Activated gamma-delta T cell treated with anti-CD3 and anti-CD28 coated beads, Interleukin-2, amount 50 U/mL, for 16 hours (primary cell): ENCODE data around the gene TBL2.
"Not testable (repeated sequence)": the region's sequence is repeated elsewhere in the genome, so short reads cannot be mapped to it uniquely, and the experiment has no call there.

Experiments
- DNase-seq: peaks from one replicate; pipeline ENCODE4 v3.0.0-alpha.2; 2020; ENCODE audit warnings: low read depth

Gene TBL2

DNA sequence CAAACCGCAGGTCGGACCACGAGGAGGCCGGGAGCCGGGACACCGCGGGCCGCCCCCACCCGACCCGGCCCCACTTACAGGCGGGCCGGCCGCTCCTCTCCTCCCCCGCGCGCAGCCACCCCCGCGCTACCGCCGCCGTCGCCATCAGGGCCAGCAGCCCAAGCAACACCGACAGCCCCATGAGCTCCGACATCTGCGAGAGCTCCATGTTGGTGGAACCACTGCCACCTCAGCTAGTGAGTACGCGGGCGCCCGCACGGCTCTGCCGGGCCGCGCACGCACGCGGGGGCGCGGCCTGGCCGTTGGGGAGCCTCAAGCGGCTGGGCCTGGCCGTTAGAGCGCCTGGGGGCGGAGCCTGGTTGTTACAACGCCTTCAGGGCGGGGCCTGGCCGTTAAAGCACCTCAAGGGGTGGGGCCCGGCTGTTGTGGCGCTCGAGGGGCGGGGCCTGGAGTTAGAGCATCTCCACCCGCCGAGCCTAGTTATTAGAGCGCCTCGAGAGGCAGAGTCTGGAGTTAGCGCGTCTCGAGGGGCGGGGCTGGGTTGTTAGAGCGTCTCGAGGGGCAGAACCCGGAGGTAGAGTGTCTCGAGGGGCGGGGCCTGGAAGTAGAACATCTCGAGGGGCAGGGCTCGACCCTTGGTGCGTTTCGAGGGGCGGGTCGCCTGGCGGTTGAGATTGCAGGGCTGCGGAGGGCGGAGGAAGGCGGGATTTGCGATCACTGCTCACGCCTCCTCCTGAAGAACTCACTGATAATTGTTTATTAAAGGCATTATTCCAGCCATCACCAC is at the start of gene TBL2:
Gene TBL2, minus strand, starts transcription at position 238 of the 787 bp plus-strand sequence. Its CDS starts 30 bp downstream, at position 208.
- DNase-seq = peak; percentile 98

DNA sequence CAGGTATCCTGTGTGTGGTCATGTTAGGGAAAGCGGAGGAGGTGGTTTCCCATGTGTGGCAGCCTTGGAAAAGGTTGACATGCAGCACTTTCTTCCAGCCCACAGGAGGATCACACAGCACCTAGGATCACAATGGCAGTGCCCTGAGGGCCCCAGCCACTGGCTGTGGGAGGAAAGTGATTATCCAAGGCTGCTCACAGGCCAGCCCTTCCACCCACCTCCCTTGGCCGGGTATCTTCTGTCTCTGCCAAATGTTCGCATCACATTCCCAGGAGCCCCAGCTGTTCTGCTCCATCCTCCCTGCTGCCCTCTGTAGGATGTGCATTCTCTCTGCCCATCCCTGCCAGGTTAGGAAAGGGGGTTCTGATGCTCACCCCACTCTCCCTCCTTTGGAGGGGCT is 48.4 kb upstream of the TBL2 start:
- no peak for DNase-seq

DNA sequence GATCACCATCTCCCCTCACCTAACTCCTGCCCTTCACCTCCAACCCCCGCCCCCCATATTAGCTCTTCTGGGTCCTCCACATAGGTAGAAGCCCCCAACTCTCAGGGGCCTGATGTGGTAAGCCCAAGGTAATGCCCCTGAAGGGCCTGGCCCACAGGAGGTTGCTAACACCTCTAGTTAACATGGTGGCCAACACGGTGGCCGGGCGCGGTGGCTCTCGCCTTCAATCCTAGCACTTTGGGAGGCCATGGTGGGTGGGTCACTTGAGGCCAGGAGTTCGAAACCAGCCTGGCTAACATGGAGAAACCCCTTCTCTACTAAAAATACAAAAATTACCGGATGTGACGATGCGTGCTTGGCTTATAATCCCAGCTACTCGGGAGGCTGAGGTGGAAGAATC is 46.9 kb upstream of the TBL2 start:
- DNase-seq = no peak

DNA sequence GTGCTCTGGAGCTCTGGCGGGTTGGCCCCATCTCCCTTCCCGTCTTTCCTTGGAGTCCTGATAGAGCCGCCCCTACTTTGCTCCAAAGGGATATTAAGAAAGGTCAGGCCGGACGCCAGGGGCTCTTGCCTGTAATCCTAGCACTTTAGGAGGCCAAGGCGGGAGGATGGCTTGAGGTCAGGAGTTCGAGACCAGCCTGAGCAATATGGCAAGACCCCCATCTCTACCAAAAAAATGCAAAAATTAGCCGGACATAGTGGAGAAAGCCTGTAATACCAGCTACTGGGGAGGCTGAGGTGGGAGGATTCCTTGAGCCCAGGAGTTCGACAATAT is 46.3 kb upstream of the TBL2 start:
- no peak for DNase-seq

DNA sequence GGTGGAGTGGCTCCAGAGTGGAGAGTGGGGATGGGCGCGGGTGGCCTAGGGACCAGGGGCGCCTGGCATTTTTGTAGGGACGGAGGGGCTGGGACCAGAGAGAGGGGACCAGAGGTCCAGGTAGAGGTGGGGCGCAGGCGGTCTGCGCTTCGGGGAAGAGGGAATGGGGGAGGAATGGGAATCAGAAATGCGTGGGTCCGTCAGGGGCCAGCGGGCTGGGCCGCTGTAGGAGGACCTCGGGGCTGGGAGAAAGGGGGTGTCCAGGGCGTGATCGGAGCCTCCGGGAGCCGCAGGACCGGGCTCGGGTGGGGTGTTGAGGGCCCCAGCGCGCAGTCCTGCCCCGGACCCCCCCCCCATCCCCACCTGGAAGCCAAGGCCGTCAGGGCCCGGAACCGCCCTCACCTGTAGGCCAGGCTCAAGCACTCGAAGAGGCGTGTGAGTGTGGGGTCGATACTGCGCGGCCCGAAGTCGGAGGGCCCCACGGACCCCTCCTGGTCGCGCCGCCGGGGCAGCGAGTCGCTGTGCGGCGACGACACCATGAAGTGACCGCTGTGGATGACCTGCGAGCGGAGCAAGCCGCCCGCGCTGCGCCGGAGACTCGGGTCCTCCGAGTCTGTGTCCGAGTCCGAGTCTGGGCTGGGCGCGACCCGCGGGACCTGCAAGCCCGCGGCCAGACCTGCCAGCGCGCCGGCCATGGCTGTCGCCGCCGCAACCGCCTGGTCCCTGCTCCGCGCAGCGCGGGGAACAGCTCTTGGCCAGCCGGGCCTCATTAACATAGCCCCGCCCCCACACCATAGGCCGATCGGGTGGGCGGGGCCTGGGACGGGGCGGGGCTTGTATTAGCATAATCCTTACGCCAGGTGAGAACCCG is 45.7 kb upstream of the TBL2 start, which contains the start of gene MLXIPL:
Gene MLXIPL, minus strand, starts transcription at position 725 of the 871 bp plus-strand sequence. Its CDS starts 30 bp downstream, at position 695.
- DNase-seq = peak; percentile 20

DNA sequence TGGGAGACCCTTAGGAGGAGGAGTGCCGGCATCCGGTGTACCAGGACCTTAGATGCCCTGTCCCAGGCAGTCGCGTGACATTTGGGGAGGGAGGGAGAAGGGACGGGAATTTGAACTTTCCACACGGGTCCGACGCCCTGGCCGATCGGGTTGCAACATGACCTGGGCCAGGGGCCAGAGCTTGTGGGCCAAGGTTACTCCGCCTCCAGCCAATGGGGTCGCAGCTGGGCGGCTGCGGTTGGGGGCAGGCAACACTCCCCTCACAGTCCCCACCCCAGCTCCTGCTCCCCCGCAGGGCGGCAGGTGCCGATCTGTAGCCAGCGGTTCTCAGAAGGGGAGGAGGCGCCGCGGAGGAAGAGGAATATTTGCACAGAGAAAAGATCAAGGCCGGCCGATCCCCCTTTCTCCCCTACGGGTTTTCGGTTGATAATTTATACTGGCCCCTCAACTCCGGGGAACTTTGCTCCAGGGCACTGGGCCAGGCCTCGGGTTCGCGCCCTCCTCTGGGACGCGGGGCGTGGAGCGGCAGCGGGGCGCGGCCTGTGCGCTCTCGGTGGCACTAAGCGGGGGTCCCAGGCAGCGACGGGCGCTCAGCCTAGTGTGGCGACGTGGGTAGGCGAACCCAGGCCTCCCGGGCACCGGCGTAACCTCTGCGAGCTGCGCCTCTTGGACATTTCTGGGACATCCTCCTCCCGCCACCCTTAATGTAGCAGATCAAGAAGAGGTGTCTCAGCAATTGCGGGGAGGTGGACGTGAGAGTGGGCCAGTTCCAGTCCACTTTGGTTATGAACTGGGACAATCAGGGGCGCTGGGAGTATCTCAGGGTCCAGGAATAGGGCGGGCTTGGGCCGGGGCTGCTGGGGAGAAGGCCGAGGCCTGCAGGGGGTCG is 44.8 kb upstream of the TBL2 start:
- no peak for DNase-seq

- no peak for DNase-seq
These were observed 44.1 kb upstream of the TBL2 start for GRCh38 chr7:73622527-73622908.

- no peak for DNase-seq
These were observed 43.0 kb upstream of the TBL2 start for GRCh38 chr7:73621168-73622063.

DNA sequence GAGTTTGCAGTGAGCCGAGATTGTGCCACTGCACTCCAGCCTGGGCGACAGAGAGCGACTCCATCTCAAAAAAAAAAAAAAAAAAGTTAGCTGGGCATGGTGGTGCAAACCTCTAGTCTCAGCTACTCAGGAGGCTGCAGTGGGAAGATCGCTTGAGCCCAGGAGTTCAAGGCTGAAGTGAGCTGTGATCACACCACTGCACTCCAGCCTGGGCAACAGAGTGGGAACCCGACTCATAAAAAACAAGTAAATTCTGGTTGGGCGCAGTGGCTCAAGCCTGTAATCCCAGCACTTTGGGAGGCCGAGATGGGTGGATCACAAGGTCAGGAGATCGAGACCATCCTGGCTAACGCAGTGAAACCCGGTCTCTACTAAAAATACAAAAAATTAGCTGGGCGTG is 41.0 kb upstream of the TBL2 start:
- DNase-seq = not testable (repeated sequence)

- no peak for DNase-seq
These were observed 40.2 kb upstream of the TBL2 start for GRCh38 chr7:73618538-73618937.

- DNase-seq = not testable (repeated sequence)
These were observed 39.1 kb upstream of the TBL2 start for GRCh38 chr7:73617520-73617919.

DNA sequence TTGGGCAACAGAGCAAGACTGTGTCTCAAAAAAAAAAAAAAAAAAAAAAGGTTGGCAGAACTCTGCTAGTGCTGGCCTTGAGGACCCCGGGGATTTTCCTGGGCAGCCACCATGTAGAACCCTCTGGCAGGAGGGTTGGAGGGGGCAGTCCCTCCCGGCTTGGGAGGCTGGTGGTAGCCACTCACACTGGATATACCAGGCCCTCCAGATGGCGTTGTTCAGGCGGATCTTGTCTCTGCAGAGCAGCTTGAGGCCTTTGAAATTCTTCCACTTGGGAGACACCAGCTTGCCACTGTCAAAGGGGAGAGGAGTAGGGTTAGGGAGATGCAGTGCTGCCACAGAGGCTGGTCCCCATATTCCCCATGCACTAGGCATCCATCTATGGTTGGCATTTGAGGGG is 37.5 kb upstream of the TBL2 start:
- no peak for DNase-seq

DNA sequence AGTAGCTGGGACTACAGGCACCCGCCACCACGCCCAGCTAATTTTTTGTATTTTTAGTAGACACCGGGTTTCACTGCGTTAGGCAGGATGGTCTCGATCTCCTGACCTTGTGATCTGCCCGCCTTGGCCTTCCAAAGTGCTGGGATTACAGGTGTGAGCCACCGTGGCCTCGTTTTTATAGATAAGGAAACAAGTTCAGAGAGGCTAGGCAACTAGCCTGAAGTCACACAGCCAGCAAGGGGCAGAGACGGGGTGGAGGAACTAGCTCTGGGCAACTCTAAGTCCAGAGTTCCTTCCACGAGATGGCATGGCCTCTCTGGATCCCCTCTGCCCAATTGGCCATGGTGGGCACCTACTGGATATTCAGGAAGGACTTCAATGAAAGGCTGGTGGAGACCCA is 36.6 kb upstream of the TBL2 start:
- DNase-seq = not testable (repeated sequence)

DNA sequence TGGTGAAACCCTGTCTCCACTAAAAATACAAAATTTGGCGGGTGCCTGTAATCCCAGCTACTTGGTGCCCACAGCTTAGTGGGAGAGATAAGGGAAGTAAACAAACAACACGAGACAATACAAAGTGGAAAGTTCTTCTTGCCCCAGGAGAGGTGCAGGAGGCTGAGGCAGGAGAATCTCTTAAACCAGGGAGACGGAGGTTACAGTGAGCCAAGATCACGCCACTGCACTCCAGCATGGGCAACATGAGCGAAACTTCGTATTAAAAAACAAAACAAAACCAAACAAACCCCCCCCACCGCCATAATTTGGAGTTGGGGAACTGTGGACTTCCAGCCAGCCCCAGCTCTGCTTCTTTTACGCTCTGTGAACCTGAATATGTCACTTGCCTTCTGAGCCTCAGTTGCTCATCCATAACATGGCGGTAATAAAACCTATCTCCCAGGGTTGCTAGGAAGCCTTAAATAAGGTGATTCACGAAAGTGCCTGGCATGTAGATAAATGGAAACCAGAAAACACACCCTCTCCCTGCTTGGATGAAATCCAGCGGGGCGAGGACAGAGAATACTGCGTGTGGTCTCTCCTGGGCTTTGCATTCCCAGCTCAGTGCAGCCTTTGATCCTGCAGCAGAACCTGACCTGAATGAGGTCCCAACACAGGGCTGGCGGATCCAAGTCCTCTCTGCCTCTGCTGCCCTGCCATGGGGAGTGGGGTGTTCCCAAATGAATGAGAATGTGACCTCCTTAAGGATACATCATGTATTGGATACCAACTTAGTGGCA is 35.8 kb upstream of the TBL2 start:
- DNase-seq = no peak

DNA sequence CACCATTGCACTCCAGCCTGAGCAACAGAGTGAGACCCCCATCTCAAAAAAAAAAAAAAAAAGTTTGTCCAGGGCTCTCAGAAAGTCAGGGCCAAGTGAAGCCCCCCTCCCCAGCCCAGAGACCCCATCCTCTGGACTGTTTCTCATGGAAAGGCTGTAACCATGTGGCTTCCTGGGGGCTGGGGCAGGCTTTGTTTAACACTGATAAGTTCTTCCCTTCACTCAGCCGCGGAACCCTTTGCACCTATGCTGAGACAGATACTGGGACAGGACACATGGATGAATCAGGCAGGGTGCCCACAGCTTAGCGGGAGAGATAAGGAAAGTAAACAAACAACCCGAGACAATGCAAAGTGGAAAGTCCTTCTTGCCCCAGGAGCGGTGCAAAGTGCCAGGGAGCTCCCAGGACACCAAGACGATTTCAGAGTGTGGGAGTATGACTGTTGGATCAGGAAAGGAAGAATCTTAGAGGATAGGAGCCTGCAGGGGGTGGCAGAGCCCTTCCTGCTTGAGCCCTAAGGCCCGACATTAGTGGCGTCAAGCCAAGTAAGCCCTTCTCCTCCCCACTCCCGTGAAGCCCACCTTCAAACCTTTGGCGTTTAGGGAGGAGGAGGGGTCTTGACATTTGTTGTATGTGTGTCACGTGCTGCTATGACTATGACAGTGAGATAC is 34.4 kb upstream of the TBL2 start:
- no peak for DNase-seq

DNA sequence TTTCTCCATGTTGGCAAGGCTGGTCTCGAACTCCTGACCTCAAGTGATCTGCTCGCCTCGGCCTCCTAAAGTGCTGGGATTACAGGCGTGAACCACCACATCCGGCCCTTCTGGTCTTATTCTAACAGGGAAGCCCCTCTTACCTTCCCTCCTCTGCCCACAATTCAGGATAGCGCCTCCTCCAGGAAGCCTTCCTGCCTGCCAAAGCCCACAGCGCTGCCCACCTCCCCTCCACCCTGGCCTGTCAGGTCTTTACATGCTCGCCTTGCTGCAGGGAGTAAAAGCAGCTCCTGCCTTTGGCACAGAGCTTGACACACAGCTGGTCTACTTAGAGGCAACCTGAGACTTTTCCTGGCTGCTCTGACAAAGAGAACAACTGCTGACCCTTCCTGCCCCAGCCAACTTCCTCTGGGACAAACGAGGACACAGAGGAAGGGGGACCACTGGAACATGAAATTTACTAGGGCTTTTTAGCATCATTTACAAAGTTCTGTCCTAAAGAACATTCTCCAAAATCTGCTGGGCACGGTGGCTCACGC is 32.7 kb upstream of the TBL2 start:
- DNase-seq = no peak

GRCh38 chr7:73610105-73610504 is 31.7 kb upstream of the TBL2 start:
- DNase-seq = no peak

DNA sequence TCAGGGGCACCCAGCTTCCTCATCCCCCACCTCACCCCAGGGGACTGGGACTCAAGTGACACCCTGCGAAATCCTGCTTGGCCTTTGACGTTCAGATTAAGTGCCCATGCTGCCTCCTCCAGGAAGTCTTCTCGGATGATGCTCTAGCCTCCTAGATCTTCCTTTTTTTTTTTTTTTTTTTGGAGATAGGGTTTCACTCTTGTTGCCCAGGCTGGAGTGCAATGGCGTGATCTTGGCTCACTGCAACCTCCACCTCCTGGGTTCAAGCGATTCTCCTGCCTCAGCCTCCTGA is 29.3 kb upstream of the TBL2 start:
- DNase-seq = not testable (repeated sequence)

DNA sequence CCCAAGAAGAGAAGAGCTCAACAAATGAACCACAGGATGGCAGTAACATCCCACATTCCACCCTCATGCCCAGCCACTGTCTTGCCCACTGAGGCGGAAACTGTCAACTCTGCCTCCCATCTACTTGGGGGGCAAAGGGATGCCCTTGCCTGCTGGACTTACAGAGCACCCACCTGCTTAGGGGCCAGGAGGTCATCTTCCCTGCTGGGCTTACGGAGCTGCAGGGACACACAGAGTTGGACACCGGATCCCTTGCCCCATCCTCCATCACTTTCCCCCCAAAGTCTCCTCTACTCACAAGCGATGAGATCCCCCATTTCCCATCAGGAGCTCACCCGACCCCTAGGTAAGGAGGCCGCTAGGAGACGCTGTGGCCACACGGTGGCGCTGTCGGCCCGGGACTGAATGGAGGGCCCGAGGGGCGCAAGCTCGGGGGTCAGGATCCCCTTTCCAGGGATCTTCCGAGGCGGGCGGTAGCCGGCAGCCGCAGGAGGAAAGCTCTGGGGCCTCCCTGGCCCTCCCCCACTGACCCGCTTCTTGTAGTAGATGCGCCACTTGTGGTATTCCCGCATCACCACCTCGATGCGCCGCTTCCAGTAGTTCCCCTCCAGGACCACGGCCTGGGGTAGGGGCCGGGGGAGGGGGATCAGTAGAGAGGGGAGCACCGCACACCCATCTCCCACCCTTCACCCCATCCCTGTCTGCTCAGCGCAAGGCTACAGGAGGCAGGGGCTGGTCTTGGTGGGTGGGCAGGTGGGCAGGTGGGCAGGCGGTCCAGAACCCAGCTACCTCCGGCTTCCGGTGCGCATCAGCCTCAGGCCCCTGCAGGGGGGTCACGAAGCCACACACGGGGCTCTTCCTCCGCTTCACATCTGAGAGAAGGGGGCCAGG is 28.7 kb upstream of the TBL2 start:
- peak; percentile 60 for DNase-seq
